HG03520 (cell line): ENCODE measurements around the gene CAMTA1.

Source experiments
- ATAC-seq: cut with Tn5 transposase; IDR thresholded peaks from one replicate; pipeline ENCODE4 v1.9.1; 2021; ENCODE audit warnings: mild to moderate bottlenecking, moderate library complexity; ENCODE audit not compliant: unreplicated experiment

CAMTA1 gene

DNA sequence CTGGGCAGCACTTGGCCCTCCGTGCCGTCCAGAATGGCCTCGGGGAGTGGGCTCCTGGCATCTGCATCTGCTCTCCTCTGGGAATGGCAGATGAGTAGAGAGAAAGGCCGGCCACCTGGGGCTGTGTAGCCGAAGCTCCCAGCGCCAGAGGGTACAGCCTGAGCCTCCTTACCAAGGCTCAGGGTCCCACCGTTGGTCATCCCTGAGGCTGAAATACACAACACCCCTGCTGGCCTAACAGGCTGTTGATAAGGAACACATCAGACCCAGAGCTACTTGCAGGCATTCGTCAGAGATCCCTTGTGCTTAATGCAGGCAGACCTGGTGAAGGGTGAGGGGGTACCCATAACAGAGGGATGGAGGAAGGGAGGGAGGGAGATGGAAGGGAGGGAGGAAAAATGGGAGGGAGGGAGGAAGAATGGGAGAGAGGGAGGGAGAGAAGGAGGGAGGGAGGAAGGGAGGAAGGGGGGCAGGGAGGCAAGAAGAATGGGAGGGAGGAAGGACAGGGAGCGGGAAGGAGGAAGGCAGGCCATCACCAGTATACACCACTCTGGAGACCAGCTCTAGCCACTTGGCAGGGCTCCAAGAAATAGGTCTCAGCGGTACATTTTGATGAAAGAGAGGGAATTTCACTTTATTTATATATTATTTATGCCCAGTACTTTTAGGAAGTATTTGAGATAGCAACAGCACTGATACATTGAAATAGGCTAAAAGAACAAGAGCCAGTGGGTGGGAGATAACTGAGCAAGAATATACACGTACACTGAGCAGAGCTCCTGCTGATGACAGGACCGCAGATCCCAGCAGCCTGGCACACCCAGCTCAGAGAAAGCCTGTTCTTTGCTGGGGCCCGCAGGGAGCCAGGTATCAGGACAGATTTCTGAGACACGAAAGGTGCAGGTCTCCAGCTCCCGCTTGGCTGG is 670.8 kb downstream of the CAMTA1 start:
- no peak for ATAC-seq

DNA sequence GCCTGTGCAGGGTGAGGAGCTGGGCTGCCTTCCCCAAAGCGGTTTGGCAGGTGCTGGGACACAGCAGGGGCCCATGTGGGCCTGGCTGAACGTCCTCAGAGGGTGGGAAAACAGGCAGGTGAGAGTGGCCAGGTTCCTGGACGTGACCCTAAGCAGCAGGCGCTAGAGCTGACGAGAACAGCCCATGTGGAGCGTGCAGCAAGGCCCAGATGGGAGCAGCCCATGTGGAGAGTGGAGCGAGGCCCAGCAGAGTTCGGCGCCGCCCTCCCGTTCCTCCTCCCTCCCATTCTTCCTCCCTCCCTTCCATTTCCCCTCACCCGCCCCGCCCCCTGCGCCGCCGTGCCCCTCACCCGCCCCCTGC is 671.4 kb downstream of the CAMTA1 start:
- ATAC-seq, result no peak

DNA sequence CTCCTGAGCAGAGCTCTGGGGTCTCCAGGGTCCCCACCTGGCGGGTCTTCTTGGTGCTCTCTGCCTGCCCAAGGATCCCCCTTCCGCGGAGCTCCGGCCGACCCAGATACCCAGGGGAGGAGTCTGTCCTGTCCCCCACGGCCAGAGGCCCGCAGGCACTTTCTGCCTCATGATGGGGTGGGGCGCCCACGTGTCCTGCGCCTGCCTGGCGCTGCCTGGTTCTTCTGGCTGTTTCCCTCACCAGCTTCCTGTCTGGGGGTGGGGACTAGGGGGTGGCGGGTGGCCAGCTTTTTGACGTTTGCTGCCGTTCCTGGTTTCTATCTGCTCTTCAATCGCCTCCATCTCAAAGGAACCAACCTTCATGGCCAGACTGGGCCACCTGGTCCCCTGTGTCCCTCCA is 672.6 kb downstream of the CAMTA1 start:
- no peak for ATAC-seq

DNA sequence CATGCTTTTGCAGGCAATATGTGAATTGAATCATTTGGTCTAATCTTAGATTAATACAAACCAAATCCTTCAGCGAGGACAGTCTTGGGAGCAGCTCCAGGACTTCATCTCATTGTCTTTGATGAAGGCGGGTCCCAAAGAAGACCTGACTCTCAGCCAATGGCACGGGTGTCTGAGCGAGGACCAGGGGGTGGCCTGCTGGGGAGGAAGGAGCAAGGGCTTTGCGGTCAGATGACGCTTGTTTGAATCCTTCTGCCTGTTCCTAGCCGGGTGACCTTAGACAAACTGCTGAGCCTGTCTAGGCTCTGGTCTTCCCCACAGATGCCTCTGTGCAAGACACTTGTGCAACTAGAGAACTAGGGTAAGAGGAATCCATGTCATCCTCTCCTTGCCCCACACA is 673.7 kb downstream of the CAMTA1 start:
- no peak for ATAC-seq

DNA sequence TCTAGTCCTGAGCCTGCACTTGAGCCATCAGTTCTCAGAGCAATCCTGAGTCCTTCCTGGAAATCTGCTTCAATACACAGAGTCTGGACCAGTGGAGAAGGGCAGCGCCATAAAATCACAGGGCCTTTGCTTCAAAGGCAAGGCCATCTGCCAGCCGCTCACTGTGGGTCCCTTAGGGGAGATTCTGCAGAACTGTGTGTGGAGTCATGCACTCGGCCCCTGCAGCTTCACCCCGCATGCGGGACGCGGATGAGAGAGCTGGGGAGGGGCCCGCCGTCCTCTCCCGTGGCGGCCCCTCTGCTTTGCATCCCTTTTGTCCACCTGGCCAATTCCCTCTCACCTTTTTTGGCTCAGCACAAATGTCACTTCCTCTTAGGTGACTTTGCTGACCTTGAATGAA is 674.7 kb downstream of the CAMTA1 start:
- ATAC-seq, result no peak

DNA sequence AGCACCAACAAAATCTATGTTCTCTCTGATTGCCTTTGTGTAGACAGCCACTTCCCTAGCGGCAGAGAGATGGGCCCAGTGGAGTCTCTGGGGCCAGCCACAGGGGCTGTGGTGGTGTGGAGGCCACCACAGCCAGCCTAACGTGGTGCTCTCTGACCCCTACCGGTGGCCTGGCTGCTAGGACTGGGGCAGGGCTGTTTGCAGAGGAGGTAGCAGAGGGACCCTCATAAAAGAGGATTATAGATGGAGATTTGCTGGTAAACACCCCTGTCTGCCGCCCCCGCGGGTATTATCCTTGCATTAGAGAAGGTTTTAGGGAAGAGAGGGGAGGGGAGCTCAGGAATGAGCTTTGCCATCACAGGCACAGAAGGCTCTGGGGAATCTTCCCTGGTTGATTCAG is 675.6 kb downstream of the CAMTA1 start:
- ATAC-seq, result no peak

DNA sequence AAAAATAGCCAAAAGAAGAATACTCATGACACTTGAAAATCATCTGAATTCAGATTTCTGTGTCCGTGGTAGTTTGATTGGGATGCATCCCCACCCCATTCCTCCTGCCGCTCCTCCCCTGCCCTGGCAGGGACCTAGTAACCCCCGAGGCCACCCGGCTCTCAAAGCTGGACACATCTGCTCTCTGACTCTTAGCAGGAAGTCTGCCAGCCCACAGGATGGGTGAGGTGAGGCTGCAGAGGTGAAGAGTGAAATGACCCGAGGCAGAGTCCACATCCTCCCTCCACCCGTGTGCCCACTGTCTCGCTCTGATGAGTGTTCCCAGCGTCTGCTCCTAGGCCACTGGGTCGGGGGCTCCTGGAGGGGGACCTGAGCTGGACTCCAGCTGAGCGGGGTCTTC is 677.4 kb downstream of the CAMTA1 start:
- ATAC-seq, result no peak

DNA sequence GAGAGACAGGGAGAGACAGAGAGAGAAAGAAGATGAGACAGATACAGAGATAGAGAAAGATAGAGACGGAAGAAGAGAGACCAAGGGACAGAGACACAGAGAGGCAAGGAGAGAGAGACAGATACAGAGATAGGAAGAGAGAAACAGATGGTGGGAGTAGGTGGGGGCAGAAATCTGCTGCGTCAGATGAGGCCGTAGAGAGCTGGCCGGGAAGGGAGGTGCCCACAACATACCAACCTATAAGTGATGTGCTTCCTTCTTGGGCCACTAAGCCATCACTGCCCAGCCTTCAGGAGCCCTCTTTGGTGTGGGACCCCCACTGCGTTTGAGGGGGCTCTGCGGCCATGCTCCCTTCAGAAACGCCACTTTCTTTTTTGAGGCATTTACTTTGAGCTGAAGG is 678.3 kb downstream of the CAMTA1 start:
- no peak for ATAC-seq

DNA sequence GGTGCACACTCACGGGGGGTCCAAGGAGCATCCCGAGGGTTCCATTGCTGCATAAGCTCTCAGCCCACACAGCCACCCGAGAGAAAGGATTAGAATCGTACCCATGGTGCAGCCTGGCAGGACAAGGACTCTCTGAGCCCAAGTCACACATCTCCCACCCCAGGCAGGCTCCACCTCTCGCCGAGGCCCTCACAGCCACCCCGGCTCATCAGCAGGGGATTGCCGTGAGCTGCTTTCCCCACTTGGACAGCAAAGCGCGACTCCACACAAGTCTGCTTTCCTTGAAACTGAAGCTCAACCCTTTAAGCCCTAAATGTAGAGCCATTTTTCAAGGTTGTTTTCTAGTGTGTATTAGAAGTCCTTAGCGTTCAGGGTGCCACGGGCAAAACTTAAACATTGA is 679.5 kb downstream of the CAMTA1 start:
- no peak for ATAC-seq

DNA sequence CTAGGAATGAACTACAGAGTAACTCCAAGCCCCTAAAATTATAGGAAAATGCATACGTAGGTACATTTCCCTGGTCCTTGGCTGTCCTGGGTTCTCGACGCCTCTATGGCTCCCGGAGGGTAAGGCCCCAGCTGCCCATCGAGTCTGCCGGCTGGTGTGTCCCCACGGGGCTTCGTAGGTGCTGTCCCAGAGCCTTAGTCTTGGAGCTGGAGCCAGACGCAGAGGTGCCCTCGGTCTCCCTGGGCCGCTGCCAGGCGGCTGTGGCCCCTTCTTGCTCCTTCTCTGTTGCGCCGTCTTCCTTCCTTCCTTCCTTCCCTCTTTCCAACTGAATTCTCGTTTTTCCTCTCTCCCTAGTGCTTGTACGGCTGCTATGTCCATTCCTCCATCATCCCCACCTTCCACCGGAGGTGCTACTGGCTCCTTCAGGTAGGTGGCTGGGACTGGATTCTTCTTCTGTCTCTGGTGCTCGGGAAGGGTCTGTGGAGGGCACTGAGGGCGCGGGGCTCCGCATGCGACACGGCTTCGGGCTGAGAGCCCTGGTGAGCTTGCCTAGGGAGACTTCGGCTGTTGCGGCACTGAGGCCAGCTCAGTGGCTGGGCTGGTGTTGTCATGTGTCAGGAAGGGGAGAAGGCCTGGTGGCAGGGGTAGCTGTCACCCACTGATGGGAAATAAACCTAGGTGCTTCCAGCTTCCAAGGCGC is 682.4 kb downstream of the CAMTA1 start:
- no peak for ATAC-seq

DNA sequence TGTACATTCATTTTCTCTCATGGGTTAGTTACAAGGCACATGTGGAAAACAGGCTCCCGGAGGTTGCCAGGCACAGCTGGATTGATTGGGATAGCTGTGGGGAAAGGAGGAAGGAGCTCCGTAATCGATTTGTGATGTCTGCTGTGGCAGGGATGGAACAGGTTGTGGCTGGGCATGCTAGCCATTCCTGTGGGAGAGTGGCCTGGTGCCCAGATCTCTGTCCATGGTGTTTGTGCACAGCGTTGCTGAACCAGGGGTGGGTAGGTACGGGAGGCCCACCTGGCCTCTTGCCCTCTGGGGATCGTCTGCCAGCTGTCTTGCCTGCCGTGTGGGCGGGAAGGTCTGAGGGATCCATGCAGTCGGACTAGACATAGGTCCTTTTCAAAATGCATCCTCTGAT is 683.0 kb downstream of the CAMTA1 start:
- ATAC-seq, result no peak

DNA sequence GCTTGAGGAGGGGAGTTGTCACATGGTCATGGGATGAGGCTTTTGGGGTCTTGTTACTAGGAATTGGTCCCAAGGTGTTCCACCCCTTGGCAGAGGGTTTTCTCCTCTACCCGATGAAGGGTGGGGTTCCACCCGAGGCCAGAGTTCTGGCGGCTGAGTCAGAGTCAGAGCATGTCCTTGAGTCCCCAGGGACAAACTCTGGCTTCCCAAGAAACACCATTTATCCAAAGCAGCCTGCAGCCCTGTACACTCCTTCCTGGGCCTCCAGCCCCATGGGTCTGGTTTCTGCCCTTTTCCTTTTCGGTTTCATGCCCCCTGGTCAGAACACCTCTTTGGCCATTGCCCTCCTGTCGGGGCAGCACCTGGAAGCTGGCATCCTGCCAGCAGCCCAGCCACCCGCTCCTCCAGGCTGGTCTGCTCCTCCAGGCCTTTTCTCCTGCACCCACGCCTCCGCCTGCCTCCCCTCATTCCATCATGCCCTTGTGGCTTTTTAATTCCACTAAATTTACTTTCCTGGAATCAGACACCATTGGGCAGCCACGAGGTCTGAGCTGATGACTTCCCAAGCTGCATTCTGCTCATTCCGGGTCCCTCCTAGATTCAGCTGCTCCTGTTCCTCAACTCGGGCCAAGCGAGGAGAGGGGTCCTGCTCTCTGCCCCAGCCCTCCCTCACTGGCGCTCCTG is 684.1 kb downstream of the CAMTA1 start:
- ATAC-seq, result no peak

DNA sequence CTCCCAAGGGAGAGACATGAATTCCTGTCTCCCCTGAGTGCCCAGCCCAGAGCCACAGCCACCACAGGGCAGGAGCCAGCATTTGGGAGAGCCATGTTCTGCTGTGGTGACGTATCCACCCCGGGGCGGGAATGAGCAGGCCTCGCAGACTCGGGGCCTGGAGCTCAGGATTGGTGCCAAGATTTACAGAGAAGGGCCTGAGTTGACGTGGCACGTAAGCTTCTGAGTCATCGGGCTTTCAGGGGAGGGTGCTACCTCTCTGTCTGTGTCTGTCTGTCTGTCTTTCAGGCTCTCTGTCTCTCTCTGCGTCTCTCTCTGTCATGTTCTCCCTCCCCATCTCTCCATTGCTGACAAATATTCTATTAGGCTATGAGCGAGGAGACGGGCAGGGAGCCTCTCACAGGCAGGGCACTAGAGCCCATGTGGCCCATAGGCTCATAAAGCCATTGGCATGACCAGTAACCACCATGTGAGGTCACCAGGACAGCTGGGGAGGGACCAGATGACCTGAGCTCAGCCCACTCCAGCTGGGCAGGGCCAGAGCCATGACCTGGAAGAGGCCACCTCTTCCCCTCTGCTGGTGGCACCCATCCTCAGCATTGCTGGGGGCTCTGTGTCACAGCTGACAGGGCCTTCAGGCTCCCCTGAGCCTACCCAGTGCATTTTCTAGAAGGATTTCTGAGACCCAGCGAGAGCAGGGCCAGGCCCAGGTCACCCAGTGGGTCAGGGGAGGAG is 685.8 kb downstream of the CAMTA1 start:
- no peak for ATAC-seq

DNA sequence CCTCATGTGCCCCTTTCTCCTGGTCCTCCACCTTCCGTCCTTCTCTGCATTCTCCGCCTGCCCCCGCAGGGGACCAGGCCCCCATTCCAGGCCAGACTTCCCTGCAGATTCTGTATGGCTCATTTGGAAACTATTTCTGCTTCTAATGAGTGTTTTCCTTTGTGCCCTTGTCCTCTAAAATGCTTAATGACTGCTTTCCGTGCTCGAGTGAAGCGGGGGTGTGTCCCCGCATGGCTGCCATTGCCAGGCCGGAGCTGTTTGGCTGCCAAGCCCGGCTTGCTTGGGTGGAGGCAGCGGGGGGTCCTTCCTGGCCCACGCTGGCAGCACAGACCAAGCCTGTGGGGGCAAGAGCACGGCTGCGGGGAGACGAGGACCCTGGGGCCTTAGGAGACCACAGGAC is 686.6 kb downstream of the CAMTA1 start:
- no peak for ATAC-seq

DNA sequence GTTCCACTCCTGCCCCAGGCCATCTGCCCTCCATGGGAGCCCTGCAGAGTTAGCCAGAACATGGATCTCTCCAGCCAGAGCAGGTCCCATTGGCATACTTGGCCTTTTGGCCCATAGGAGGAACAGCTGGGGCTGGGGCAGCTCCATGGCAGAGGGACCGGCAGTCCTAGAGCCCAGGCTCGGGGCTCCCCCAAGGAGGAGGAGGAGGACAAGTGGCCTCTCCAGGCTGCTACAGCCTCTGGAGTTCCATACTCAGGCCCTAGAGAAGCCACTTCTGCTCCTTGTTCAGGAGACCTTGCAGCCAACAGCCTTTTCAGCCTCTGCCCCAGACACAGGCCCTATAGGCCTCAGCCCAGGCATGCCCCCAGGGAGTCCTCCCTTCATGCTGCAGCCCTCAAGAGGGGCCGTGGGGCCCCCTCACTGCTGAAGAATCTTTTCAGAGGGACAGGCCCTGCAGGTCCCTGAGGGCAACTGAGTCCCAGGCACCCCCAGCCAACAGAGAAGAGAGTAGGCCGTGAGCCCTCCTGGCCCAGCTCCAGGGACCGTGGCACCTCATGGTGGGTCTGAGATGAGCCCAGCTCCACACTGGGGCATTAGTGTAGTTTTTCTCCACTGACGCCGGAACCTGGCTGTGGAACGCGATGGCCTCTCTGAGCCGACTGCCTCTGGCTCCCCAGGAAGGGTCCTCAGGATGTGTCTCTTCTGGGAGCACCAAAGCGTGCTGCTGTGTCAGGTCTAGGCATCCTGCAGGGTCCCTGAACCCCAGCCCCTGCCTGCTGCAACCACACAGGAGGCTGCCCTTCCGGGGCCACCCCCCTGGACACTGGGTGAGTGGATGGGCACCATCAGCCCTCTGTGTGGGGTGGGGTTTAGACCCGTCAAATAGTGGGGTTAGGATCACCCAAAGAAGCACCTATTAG is 688.2 kb downstream of the CAMTA1 start:
- ATAC-seq, result no peak

DNA sequence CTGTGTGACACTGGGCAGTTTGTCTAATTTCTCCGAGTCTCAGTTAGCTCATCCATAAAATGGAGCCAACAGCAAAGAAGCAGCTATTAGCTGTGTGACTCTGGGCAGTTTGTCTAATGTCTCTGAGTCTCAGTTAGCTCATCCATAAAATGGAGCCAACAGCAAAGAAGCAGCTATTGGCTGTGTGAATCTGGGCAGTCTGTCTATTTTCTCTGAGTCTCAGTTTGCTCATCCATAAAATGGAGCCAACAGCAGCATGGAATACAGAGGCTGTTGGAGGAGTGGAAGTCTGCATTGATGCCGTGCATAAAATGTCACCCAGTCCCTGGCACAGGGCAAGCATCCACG is 688.9 kb downstream of the CAMTA1 start:
- no peak for ATAC-seq

DNA sequence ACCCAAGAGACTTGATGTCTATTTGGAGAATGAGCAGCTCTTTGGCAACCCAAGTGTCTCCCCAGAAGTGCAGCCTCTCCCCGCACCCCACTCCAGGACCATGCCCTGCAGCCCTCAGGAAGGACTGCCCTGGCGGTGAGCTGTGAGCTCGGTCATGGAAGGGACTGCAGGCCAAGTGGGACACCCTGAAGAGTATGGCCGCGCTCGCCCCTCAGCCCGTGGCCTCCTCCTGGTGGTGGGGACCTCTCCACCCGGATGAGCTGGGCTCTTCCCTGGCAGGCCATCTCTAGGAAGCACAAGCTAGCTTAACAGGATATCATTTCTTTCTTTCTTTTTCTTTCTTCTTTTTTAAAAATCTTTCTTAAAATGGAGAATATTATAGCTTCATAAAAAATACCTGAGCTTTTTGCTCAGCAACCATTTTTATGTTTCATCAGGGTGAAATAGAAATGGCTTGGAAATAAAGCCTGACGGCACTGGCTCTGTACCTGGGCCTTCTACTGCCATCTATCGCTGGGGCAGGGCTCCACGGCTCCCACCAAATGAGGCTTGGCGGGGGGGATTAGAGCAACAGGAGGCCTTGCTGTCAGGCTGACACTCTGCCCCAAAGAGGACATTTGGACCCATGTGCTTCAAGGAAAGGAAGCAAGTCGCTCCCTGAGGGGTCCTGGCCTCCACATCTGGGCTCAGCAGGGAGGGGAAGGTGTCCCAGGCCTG is 689.7 kb downstream of the CAMTA1 start:
- no peak for ATAC-seq

DNA sequence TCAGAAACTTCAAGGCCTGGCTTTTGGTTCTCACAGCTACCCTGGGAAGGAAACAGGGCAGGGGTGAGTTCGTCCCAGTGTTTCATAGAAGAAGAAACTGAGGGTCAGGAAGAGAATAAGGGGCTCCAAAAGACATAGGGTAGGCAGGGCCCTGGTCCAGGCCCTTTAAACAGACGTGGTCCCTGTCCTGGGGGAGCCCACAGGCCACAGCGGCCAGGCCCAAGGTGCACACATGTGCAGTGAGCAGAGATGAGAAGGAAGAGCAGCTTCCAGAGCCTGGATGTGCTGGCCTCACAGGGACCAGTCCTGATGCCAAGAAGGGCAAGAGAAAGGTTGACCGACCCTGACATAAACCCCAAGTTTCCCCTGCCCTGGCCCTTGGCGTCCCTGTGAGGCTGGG is 690.4 kb downstream of the CAMTA1 start:
- ATAC-seq, result no peak

DNA sequence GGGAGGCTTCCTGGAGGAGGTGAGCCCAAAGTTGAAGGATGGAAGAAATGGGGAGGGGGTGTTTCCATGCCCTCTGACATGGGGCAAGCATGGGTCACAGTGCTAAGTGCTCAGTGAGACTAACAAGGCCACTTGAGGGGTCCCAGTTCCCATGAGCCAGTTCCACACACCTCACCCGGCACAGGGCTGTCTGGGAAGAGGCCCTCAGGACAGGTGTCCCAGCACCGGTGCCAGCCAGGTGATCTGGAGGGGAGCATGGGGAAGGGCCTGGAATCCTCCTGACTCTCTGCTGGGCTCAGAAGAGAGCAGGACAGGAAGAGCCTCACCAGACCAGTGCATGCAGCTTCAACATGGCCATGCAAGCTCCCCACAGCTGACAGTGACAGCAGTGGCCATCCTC is 691.1 kb downstream of the CAMTA1 start:
- no peak for ATAC-seq
